ENCODE data around the gene DCTD.

Gene DCTD

GRCh38 chr4:182917182-182918043, at the start of gene DCTD:
DCTD (minus strand) TSS chr4:182917386; CDS start chr4:182915568, 1,818 bp downstream.
- DNase-seq: peak; percentile 60

GRCh38 chr4:182960746-182961145, 43.6 kb upstream of the DCTD start:
- no peak for DNase-seq

GRCh38 chr4:182960228-182960627, 43.0 kb upstream of the DCTD start:
- no peak for DNase-seq

GRCh38 chr4:182955411-182955810, 38.2 kb upstream of the DCTD start:
- DNase-seq: no peak

GRCh38 chr4:182944484-182945213, 27.5 kb upstream of the DCTD start:
- DNase-seq: no peak

- DNase-seq: no peak
These were observed 22.5 kb upstream of the DCTD start for GRCh38 chr4:182939680-182940079.

- peak; percentile 53 for DNase-seq
These were observed 21.0 kb upstream of the DCTD start for GRCh38 chr4:182938205-182938645.

GRCh38 chr4:182937268-182938204, 20.4 kb upstream of the DCTD start:
- no peak for DNase-seq

GRCh38 chr4:182932651-182933050, 15.5 kb upstream of the DCTD start:
- DNase-seq: no peak

- no peak for DNase-seq
These were observed 14.6 kb upstream of the DCTD start for GRCh38 chr4:182931691-182932345.

- DNase-seq: no peak
These were observed 13.7 kb upstream of the DCTD start for GRCh38 chr4:182930889-182931288.

- no peak for DNase-seq
These were observed 12.1 kb upstream of the DCTD start for GRCh38 chr4:182929296-182929695.

- DNase-seq: no peak
These were observed 10.9 kb upstream of the DCTD start for GRCh38 chr4:182928061-182928460.

GRCh38 chr4:182927505-182927904, 10.3 kb upstream of the DCTD start:
- no peak for DNase-seq

- no peak for DNase-seq
These were observed 8.7 kb upstream of the DCTD start for GRCh38 chr4:182925855-182926254.

GRCh38 chr4:182925298-182925757, 8.1 kb upstream of the DCTD start:
- peak; percentile 61 for DNase-seq

GRCh38 chr4:182924497-182924896, 7.3 kb upstream of the DCTD start:
- DNase-seq: no peak

GRCh38 chr4:182923796-182924340, 6.7 kb upstream of the DCTD start:
- no peak for DNase-seq

- DNase-seq: no peak
These were observed 6.2 kb upstream of the DCTD start for GRCh38 chr4:182923366-182923765.

- DNase-seq: no peak
These were observed 5.5 kb upstream of the DCTD start for GRCh38 chr4:182922501-182923284.

- no peak for DNase-seq
These were observed 4.4 kb upstream of the DCTD start for GRCh38 chr4:182921608-182922007.
